ENCODE measurements around the gene FRMD4B. TPM values are rescaled to one million over a fixed set of nuclear protein-coding genes. Genes with fewer than 3 reads are reported as not detected.
"Not testable (repeated sequence)": the region's sequence is repeated elsewhere in the genome, so short reads cannot be mapped to it uniquely, and the experiment has no call there.

FRMD4B gene
- total and polyA plus RNA-seq, 2 experiments from 2014 or later, result 6.4 to 12.8 TPM

DNA sequence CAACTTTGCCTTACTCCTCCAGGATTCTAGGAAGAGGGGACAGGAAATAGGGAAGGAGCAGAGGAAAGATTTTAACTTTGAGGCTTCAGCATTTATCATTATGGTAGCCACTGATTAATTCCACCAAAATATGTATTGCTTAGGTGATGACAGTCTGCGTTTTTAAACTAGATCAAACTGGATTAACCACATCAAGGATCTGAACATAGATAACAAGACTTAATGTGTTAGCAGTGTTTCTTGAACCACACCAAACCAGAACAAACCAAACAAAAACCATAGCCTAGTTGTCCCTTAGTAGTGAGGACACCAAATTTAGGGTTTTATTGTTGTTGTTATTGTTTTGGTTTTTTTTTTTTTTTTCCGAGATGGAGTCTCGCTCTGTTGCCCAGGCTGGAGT, 150.0 kb downstream of the FRMD4B start (continued):
- TF ChIP-seq CREB1 (CRISPR knock-in tag; IDR thresholded peaks at IDR 0.05; ENCODE audit: low read depth) (no peak), JUNB (IDR thresholded peaks at IDR 0.05; ENCODE audit: unreplicated experiment) (no peak)
- TF ChIP-seq, protein P1, sequence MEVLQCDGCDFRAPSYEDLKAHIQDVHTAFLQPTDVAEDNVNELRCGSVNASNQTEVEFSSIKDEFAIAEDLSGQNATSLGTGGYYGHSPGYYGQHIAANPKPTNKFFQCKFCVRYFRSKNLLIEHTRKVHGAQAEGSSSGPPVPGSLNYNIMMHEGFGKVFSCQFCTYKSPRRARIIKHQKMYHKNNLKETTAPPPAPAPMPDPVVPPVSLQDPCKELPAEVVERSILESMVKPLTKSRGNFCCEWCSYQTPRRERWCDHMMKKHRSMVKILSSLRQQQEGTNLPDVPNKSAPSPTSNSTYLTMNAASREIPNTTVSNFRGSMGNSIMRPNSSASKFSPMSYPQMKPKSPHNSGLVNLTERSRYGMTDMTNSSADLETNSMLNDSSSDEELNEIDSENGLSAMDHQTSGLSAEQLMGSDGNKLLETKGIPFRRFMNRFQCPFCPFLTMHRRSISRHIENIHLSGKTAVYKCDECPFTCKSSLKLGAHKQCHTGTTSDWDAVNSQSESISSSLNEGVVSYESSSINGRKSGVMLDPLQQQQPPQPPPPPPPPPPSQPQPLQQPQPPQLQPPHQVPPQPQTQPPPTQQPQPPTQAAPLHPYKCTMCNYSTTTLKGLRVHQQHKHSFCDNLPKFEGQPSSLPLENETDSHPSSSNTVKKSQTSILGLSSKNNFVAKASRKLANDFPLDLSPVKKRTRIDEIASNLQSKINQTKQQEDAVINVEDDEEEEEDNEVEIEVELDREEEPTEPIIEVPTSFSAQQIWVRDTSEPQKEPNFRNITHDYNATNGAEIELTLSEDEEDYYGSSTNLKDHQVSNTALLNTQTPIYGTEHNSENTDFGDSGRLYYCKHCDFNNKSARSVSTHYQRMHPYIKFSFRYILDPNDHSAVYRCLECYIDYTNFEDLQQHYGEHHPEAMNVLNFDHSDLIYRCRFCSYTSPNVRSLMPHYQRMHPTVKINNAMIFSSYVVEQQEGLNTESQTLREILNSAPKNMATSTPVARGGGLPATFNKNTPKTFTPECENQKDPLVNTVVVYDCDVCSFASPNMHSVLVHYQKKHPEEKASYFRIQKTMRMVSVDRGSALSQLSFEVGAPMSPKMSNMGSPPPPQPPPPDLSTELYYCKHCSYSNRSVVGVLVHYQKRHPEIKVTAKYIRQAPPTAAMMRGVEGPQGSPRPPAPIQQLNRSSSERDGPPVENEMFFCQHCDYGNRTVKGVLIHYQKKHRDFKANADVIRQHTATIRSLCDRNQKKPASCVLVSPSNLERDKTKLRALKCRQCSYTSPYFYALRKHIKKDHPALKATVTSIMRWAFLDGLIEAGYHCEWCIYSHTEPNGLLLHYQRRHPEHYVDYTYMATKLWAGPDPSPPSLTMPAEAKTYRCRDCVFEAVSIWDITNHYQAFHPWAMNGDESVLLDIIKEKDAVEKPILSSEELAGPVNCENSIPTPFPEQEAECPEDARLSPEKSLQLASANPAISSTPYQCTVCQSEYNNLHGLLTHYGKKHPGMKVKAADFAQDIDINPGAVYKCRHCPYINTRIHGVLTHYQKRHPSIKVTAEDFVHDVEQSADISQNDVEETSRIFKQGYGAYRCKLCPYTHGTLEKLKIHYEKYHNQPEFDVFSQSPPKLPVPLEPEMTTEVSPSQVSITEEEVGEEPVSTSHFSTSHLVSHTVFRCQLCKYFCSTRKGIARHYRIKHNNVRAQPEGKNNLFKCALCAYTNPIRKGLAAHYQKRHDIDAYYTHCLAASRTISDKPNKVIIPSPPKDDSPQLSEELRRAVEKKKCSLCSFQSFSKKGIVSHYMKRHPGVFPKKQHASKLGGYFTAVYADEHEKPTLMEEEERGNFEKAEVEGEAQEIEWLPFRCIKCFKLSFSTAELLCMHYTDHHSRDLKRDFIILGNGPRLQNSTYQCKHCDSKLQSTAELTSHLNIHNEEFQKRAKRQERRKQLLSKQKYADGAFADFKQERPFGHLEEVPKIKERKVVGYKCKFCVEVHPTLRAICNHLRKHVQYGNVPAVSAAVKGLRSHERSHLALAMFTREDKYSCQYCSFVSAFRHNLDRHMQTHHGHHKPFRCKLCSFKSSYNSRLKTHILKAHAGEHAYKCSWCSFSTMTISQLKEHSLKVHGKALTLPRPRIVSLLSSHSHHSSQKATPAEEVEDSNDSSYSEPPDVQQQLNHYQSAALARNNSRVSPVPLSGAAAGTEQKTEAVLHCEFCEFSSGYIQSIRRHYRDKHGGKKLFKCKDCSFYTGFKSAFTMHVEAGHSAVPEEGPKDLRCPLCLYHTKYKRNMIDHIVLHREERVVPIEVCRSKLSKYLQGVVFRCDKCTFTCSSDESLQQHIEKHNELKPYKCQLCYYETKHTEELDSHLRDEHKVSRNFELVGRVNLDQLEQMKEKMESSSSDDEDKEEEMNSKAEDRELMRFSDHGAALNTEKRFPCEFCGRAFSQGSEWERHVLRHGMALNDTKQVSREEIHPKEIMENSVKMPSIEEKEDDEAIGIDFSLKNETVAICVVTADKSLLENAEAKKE (CRISPR knock-in tag; IDR thresholded peaks at IDR 0.05), result no peak

DNA sequence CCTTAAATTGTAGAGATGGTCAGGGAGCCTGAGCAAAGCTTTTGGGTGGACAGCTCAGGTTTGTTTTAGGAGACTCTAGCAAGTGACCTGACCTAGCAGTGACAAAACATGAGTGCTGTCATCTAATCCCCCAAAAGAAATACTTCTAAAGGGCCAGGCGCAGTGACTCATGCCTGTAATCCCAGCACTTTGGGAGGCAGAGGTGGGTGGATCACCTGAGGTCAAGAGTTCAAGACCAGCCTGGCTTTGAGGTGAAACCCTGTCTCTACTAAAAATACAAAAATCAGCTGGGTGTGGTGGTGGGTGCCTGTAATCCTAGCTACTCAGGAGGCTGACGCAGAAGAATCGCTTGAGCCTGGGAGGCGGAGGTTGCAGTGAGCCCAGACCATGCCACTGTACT, 150.7 kb downstream of the FRMD4B start:
- H3K27me3 Mint-ChIP-seq (ENCODE audit: insufficient read depth, low read depth, poor library complexity); ATAC-seq; H3K4me2 ChIP-seq; H3K79me2 ChIP-seq (replicated peaks; ENCODE audit: insufficient read depth); H3K4me3 Mint-ChIP-seq; H3K27ac Mint-ChIP-seq; H4K20me1 ChIP-seq (replicated peaks; ENCODE audit: insufficient read depth); H3K9me3 Mint-ChIP-seq; H2AFZ ChIP-seq; H3F3A ChIP-seq (replicated peaks; ENCODE audit: low read depth); DNase-seq (ENCODE audit: low spot score); H3K27ac ChIP-seq (ENCODE audit: low read depth); H3K27me3 ChIP-seq (ENCODE audit: insufficient read depth); H3K9me2 ChIP-seq (ENCODE audit: insufficient read depth); H3K36me3 Mint-ChIP-seq (ENCODE audit: low read depth); H3K4me3 ChIP-seq; H3K36me3 ChIP-seq (ENCODE audit: insufficient read depth): not testable (repeated sequence)
- H3K4me1 Mint-ChIP-seq, result peaks cover 24% of the 10 kb centered on the region
- peaks cover 27% of the 10 kb centered on the region for H3K4me1 ChIP-seq (ENCODE audit: insufficient read depth)

DNA sequence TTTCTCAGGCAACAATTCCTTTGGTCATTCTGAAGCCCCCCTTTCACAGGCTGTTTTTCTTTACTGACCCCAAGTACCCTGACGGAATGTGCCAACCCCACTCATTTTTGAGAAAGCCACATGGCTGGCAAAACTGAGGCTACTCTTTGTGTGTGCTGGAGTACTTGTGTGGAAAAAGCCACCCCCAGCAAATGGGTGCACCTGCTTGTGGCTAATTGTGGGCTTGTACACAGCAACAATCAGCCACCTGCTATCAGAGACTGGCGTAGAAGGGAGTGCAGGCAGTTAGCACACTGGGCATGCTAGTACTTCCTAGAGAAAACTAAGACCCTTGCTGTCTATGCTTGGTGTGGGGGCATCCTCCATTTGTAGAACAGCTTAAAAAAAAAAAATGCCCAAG, 153.4 kb downstream of the FRMD4B start:
- Histone ChIP-seq H4K20me1 (replicated peaks; ENCODE audit: insufficient read depth) (no peaks in the 10 kb centered on the region), H3K4me1 (ENCODE audit: insufficient read depth) (peaks cover 12% of the 10 kb centered on the region), H3K4me2 (no peak overlapping the region), H3K36me3 (ENCODE audit: insufficient read depth) (no peaks in the 10 kb centered on the region), H3K27ac (ENCODE audit: low read depth) (no peak overlapping the region), H3K79me2 (replicated peaks; ENCODE audit: insufficient read depth) (no peaks in the 10 kb centered on the region), H2AFZ (no peak overlapping the region), H3K4me3 (no peak overlapping the region), H3K27me3 (ENCODE audit: insufficient read depth) (no peaks in the 10 kb centered on the region), H3F3A (replicated peaks; ENCODE audit: low read depth) (no peaks in the 10 kb centered on the region), H3K9me2 (ENCODE audit: insufficient read depth) (no peaks in the 10 kb centered on the region)
- Mint-ChIP-seq H3K9me3 (no peaks in the 10 kb centered on the region), H3K27ac (no peak overlapping the region), H3K27me3 (ENCODE audit: insufficient read depth, low read depth, poor library complexity) (peaks cover 4% of the 10 kb centered on the region), H3K4me3 (no peak overlapping the region), H3K36me3 (ENCODE audit: low read depth) (no peaks in the 10 kb centered on the region), H3K4me1 (peaks cover 9% of the 10 kb centered on the region)
- ATAC-seq (no peak), DNase-seq (ENCODE audit: low spot score) (no peak)
- TF ChIP-seq, protein P1 (CRISPR knock-in tag; IDR thresholded peaks at IDR 0.05), result no peak
- TF ChIP-seq STAT1 (IDR thresholded peaks at IDR 0.05; ENCODE audit: unreplicated experiment) (no peak), EZH2 (IDR thresholded peaks at IDR 0.05; ENCODE audit: low read depth, unreplicated experiment) (no peak)
